ENCODE results near the gene AHRR.

The AHRR gene

GRCh38 chr5:431001-431710 is 109.6 kb downstream of the AHRR start:
- DNase-seq = peak; percentile 59

- DNase-seq = no peak
These were observed 110.2 kb downstream of the AHRR start for GRCh38 chr5:431711-432050.

- no peak for DNase-seq
These were observed 110.8 kb downstream of the AHRR start for GRCh38 chr5:432201-432927.

- DNase-seq = no peak
These were observed 111.6 kb downstream of the AHRR start for GRCh38 chr5:432928-433791.

GRCh38 chr5:433836-434235 is 112.3 kb downstream of the AHRR start:
- DNase-seq = no peak

GRCh38 chr5:434443-435146 is 113.1 kb downstream of the AHRR start:
- no peak for DNase-seq

GRCh38 chr5:435156-435790 is 113.8 kb downstream of the AHRR start:
- DNase-seq = no peak

GRCh38 chr5:435961-436640 is 114.6 kb downstream of the AHRR start:
- peak; percentile 81 for DNase-seq

GRCh38 chr5:436641-436975 is 115.1 kb downstream of the AHRR start:
- no peak for DNase-seq

- no peak for DNase-seq
These were observed 115.8 kb downstream of the AHRR start for GRCh38 chr5:437281-437771.

GRCh38 chr5:438481-438981 is 117.0 kb downstream of the AHRR start:
- no peak for DNase-seq

- no peak for DNase-seq
These were observed 117.7 kb downstream of the AHRR start for GRCh38 chr5:439181-439580.

- DNase-seq = no peak
These were observed 118.1 kb downstream of the AHRR start for GRCh38 chr5:439636-440035.

- no peak for DNase-seq
These were observed 119.1 kb downstream of the AHRR start for GRCh38 chr5:440401-441201.

GRCh38 chr5:441996-442334 is 120.5 kb downstream of the AHRR start:
- no peak for DNase-seq

GRCh38 chr5:442335-443238 is 121.1 kb downstream of the AHRR start, which contains the start of gene EXOC3:
TSS of gene EXOC3 (plus strand) at chr5:443176. CDS start at chr5:446206, 3,030 bp downstream.
- DNase-seq = peak; percentile 91

- DNase-seq = peak; percentile 65
These were observed 122.0 kb downstream of the AHRR start for GRCh38 chr5:443239-444151.

GRCh38 chr5:444226-444625 is 122.7 kb downstream of the AHRR start:
- DNase-seq = no peak

- DNase-seq = no peak
These were observed 124.1 kb downstream of the AHRR start for GRCh38 chr5:445591-445990.
